Stimulated activated CD4-positive, alpha-beta T cell treated with anti-CD3 and anti-CD28 coated beads, TNF-alpha, amount 100 ng/mL, for 48 hours (primary cell): ENCODE data around the gene OR10K2.

Experiments
- DNase-seq, 3 donors: peaks; one replicate each; pipeline ENCODE4 v3.0.0-alpha.2; 2020; ENCODE audit warnings: low read depth in 3 of 3

Gene OR10K2

GRCh38 chr1:158371188-158371953 lies 54.7 kb downstream of the OR10K2 start:
- DNase-seq: peak; percentile 8 to 48 (median 11)
